ENCODE data around the gene SLC25A30. TPM values are rescaled to one million over a fixed set of nuclear protein-coding genes. Genes with fewer than 3 reads are reported as not detected.
"Not testable (repeated sequence)": the region's sequence is repeated elsewhere in the genome, so short reads cannot be mapped to it uniquely, and the experiment has no call there.

SLC25A30 gene
- total RNA-seq, 2 donors from 2014 or later, result 19.7 to 23.7 TPM

DNA sequence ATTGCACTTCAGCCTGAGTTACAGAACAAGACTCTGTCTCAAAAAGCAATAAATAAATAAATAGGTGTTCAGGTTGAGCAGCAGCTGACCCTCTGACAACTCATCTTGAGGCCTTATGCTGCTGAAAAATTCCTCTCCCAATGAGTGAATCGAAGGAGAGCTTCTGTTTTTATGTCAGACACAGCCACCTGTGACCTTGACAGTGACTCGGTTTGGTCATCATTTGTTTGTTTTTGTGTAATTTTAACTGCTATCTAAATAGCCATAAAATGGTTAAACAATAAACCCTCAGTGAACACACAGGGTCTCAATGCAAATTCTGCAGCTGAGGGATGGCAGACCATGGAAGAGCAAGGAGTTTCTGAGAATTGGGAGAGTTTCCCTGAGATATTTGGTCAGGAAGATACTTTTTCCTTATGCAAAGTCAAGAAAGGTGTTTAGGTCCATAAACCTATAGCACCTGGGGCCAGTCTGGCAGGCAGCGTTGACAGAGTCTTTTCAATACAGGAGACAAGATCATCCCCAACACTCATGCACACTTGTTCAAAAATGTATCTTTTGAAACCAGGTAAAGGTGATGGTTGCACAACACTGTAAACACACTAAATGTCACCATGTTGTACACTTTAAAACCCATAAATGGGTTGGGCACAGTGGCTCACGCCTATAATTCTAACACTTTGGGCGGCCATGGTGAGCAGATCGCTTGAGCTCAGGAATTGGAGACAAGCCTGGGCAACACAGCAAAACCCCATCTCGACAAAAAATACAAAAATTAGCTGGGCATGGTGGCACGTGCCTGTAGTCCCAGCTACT, 16.6 kb upstream of the SLC25A30 start:
- no peak for DNase-seq (ENCODE audit: low spot score)
- intact Hi-C loops (cut with DNase I), result no loop called here

DNA sequence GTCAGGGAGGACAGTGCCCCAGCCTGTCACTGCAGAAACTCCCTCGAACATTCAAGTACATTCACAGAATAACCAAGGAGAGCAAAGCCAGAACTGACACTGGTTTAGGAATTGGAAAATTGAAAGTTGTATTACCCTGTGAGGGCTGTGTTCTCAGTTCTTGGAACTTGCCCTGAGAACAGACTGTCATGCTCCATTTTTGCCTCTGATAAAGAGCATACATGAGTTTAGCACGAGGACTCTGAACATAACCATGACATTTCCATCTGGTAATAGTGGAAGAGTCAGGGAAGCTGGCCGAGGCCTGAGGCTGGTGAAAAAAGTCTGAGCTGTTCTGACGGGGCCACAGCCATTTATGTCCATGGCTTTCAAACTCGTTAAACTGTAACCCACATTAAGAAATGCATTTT, 15.2 kb upstream of the SLC25A30 start:
- intact Hi-C loops (cut with DNase I), result no loop called here
- no peak for DNase-seq (ENCODE audit: low spot score)

- intact Hi-C loops (cut with DNase I), result no loop called here
- DNase-seq (ENCODE audit: low spot score), result no peak
Observed at GRCh38 chr13:45432737-45433380, 14.7 kb upstream of the SLC25A30 start.

DNA sequence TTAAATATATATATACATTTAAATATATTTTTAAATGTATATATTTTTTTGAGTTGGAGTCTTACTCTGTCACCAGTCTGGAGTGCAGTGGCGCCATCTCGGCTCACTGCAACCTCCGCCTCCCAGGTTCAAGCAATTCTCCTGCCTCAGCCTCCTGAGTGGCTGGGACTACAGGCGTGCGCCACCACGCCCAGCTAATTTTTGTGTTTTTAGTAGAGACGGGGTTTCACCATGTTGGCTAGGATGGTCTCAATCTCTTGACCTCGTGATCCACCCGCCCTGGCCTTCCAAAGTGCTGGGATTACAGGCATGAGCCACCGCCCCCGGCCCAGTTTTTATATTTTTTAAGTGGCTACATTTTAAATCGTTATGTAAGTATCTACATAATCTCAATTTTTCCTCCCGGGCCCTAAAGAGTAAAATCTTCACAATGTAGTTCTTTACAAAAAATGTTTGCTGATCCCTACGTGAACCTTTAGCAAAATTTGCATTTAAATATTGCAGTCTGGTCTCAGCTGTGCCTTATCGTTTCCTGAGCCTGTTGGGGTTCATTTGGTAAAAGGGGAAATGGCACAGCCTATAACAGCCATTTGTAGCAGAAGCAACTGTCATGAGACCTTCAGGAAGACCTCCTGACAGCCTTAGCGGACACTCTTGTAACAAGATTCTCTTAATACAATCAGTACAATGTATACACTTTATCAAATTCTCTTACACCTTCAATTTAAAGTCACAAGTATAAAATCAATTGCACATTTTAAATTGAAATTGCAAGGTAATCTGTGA, 8.1 kb upstream of the SLC25A30 start:
- intact Hi-C loops (cut with DNase I); DNase-seq (ENCODE audit: low spot score): not testable (repeated sequence)

GRCh38 chr13:45422731-45423292, 4.6 kb upstream of the SLC25A30 start:
- DNase-seq (ENCODE audit: low spot score), result no peak
- intact Hi-C loops (cut with DNase I), result loop anchor here in 1 of 2 donors (5.0 kb wide), 1 partner anchor 1301 kb away; no protein-coding TSS in a partner anchor

GRCh38 chr13:45419945-45420344, 1.8 kb upstream of the SLC25A30 start:
- no peak for DNase-seq (ENCODE audit: low spot score)
- intact Hi-C loops (cut with DNase I), result loop anchor here in 1 of 2 donors (5.0 kb wide), 1 partner anchor 1298 kb away; no protein-coding TSS in a partner anchor

GRCh38 chr13:45419389-45419788, 1.2 kb upstream of the SLC25A30 start:
- intact Hi-C loops (cut with DNase I); DNase-seq (ENCODE audit: low spot score): not testable (repeated sequence)

GRCh38 chr13:45416516-45417128, 1.6 kb downstream of the SLC25A30 start:
- no peak for DNase-seq (ENCODE audit: low spot score)
- intact Hi-C loops (cut with DNase I), result no loop called here

- no peak for DNase-seq (ENCODE audit: low spot score)
- intact Hi-C loops (cut with DNase I), result no loop called here
Observed at GRCh38 chr13:45415112-45415511, 3.1 kb downstream of the SLC25A30 start.

- DNase-seq (ENCODE audit: low spot score), result no peak
- intact Hi-C loops (cut with DNase I), result loop anchor here in 1 of 2 donors (2.0 kb wide), 1 partner anchor 57 kb away; no protein-coding TSS in a partner anchor
Observed at GRCh38 chr13:45413826-45414307, 4.3 kb downstream of the SLC25A30 start.

DNA sequence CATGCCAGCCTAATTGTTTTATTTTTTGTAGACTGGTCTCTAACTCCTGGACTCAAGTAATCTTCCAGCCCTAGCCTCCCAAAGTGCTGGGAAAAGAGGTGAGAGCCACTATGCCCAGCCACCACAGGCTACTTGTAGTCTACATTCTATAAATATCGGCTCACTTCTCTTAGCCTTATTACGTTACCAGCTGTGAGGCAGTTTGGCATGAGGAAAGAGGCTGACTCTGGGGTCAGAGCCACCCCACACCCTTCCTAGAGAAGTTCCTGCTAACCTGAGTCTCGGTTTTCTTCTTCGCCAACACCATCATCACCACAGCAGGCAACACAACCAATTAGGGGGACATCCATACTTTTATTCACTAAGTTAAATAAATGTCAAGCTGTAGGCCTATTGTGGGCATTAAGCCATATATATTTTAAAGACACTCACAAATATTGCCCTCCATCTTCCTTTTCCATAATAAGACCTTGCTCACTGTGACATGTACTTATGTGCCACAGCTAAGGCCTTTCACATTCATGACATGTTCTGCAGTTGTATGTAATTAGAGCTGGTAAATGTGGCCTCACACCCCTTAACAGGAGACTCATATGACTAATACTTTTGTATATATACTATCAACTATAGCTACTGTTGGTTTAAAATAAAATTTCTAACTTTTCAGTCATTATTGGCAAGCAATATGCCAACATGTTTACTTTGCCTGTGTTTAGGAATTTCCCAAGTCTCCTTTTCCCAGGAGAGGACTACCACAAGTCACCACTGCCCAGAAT, 5.7 kb downstream of the SLC25A30 start:
- intact Hi-C loops (cut with DNase I), result loop anchor here in 1 of 2 donors (2.0 kb wide), 1 partner anchor 58 kb away; no protein-coding TSS in a partner anchor
- no peak for DNase-seq (ENCODE audit: low spot score)

DNA sequence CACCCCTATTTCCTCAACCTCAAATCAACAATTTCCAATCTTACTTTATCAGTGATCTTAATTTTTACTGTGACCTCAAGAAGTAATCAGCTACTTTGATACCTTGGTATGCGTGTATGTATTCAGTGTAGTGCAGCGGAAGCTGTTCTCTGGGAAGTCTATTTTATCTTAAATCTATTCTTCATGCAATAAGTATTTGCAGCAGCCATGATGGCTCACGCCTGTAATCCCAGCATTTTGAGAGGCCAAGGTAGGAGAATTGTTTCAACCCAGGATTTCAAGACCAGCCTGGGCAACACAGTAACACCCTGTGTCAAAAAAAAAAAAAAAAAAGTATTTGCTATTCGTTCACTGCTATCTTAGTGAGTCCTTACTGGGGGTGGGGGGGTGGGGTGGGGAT, 6.5 kb downstream of the SLC25A30 start:
- intact Hi-C loops (cut with DNase I), result loop anchor here in 1 of 2 donors (2.0 kb wide), 1 partner anchor 59 kb away; no protein-coding TSS in a partner anchor
- no peak for DNase-seq (ENCODE audit: low spot score)

DNA sequence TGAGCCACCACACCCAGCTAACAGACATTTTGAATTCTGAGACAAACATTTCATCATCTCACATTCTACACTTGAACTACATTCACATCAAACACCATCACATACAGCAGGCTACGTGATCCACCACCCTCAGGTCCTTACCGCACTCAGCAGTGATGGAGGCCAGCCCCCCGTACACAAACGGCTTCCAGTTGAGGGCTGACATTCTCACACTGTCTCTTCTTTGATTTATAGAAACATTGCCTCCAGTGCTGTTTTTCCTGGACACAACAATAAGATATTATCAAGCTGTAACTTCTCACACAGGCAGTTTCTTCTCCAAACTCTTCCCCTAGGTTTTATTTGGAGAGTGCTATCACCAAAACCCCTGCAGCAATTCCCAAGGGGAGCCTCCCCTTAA, 7.0 kb downstream of the SLC25A30 start:
- no peak for DNase-seq (ENCODE audit: low spot score)
- intact Hi-C loops (cut with DNase I), result no loop called here

GRCh38 chr13:45410466-45410865, 7.7 kb downstream of the SLC25A30 start:
- no peak for DNase-seq (ENCODE audit: low spot score)
- intact Hi-C loops (cut with DNase I), result no loop called here

- intact Hi-C loops (cut with DNase I), result no loop called here
- DNase-seq (ENCODE audit: low spot score), result no peak
Observed at GRCh38 chr13:45410001-45410400, 8.2 kb downstream of the SLC25A30 start.

GRCh38 chr13:45406421-45406820, 11.8 kb downstream of the SLC25A30 start:
- intact Hi-C loops (cut with DNase I), result no loop called here
- no peak for DNase-seq (ENCODE audit: low spot score)

DNA sequence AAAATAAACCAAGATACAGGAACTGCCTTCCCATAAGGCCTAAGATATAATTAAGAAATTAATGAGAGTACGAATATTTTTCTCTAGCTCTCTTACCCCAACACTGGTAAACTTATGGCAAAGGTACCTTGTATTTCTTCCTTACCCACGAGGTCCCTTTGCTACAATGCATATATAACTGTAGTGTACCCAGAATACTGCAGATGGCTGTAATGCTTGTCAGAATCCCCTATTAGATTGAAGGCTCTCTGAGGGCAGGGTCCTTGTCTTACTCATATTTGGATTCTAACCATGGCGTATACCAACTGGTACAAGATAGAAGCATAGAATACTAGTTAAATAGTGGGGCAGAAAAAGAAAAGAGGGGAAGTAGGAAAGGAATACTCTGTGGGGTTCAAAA, 15.1 kb downstream of the SLC25A30 start:
- intact Hi-C loops (cut with DNase I), result no loop called here
- no peak for DNase-seq (ENCODE audit: low spot score)

GRCh38 chr13:45402641-45403040, 15.5 kb downstream of the SLC25A30 start:
- DNase-seq (ENCODE audit: low spot score), result no peak
- intact Hi-C loops (cut with DNase I), result no loop called here

Data from posterior vena cava (tissue), 2 donors.